Measurements from ENCODE around the gene SYNGR1. TPM values are rescaled to one million over a fixed set of nuclear protein-coding genes. Genes with fewer than 3 reads are reported as not detected.

Gene SYNGR1
- total and polyA plus RNA-seq, 2 of the 8 experiments (the other 6 are each of a cell fraction or from before 2014, with no cell fraction given): 32.5 to 84.7 TPM

GRCh38 chr22:39422721-39423120, 72.9 kb downstream of the SYNGR1 start:
- Histone ChIP-seq H2BK5ac (ENCODE audit: low read depth, low read length) (no peak overlapping the region), H2BK12ac (ENCODE audit: low read depth, low read length) (no peak overlapping the region), H3K4me1 (replicated peaks in 1 of 4; ENCODE audit: control insufficient read depth in 3 of 4, insufficient read depth in 4 of 4, low read length in 3 of 4) (peaks cover 2 to 3% (median 2%) of the 10 kb centered on the region in 4 experiments), H3K23ac (ENCODE audit: insufficient read length) (no peak overlapping the region), H4K5ac (ENCODE audit: insufficient read length, low read depth, low read length) (no peak overlapping the region), H2BK15ac (ENCODE audit: low read length) (no peak overlapping the region), H4K91ac (replicated peaks; ENCODE audit: insufficient read length, low read length) (no peak overlapping the region), H3K56ac (replicated peaks; ENCODE audit: insufficient read length, low read depth, low read length) (no peak overlapping the region), H2AFZ (ENCODE audit: low read length) (no peak overlapping the region), H4K20me1 (replicated peaks in 1 of 2; ENCODE audit: control insufficient read depth in 1 of 2, insufficient read depth in 2 of 2, low read length in 2 of 2) (peaks cover 0 to 2% of the 10 kb centered on the region in 2 experiments), H3K27ac (ENCODE audit: low read depth, low read length) (no peak overlapping the region), H3K36me3 (ENCODE audit: control insufficient read depth in 2 of 4, insufficient read depth in 4 of 4, low read length in 3 of 4) (peaks cover 2 to 30% (median 9%) of the 10 kb centered on the region in 4 experiments; a peak in 6 of 8 replicates), H3K79me1 (ENCODE audit: low read depth, low read length) (no peaks in the 10 kb centered on the region; the same call in 1 of the 2 replicates), H3K79me2 (ENCODE audit: control insufficient read depth in 1 of 2, insufficient read depth in 2 of 2, low read length in 2 of 2) (no peaks in the 10 kb centered on the region), H3K9ac (replicated peaks in 1 of 4; ENCODE audit: extremely low read depth in 1 of 4, low read depth in 3 of 4, low read length in 3 of 4) (no peak overlapping the region), H3K4ac (replicated peaks; ENCODE audit: insufficient read length, low read depth, low read length) (no peak overlapping the region), H3K4me2 (ENCODE audit: insufficient read depth in 1 of 2, low read depth in 2 of 2, low read length in 2 of 2) (no peak overlapping the region), H3K4me3 (ENCODE audit: extremely low read depth in 1 of 4, insufficient read depth in 2 of 4, low read depth in 3 of 4, low read length in 4 of 4) (no peak overlapping the region), H3K18ac (ENCODE audit: extremely low read depth, low read length) (no peak overlapping the region), H2AK5ac (ENCODE audit: low read depth, low read length) (no peak overlapping the region), H3K14ac (ENCODE audit: insufficient read length) (no peak overlapping the region), H2BK120ac (replicated peaks; ENCODE audit: low read depth, low read length) (no peak overlapping the region), H3K27me3 (replicated peaks in 1 of 4; ENCODE audit: control insufficient read depth in 3 of 4, extremely low read depth in 1 of 4, insufficient read depth in 3 of 4, low read length in 3 of 4) (no peaks in the 10 kb centered on the region), H2BK20ac (ENCODE audit: low read length) (no peak overlapping the region), H4K8ac (ENCODE audit: extremely low read depth, insufficient read depth, low read length) (no peak overlapping the region), H3K23me2 (ENCODE audit: low read depth, low read length) (no peaks in the 10 kb centered on the region), H3K9me3 (ENCODE audit: insufficient read depth in 2 of 2, low read depth in 1 of 2, low read length in 1 of 2) (no peaks in the 10 kb centered on the region)
- no peak for DNase-seq (ENCODE audit: low read depth in 1 of 2, low spot score in 2 of 2)
- no peak for FAIRE-seq
- ChIA-PET POLR2A (ENCODE audit: partially characterized antibody) (interaction anchor here (2.0 kb wide), 1 partner anchor 18 kb away, joined by 4 read pairs; no protein-coding TSS in a partner anchor), CTCF (ENCODE audit: partially characterized antibody) (interaction anchor here (0.7 to 1.2 kb wide), 3 partner anchors 24 to 98 kb away, joined by 3 to 4 read pairs (median 3); no protein-coding TSS in a partner anchor)
- no peak for TF ChIP-seq EZH2 (IDR thresholded peaks at IDR 0.05; ENCODE audit: low read depth, low read length, severe bottlenecking)
- TF ChIP-seq JUN (IDR thresholded peaks at IDR 0.05; ENCODE audit: low read depth, low read length): no peak
- TF ChIP-seq RFX5 (IDR thresholded peaks at IDR 0.05; ENCODE audit: borderline replicate concordance, low read depth, low read length): no peak
- TF ChIP-seq SUZ12 (IDR thresholded peaks at IDR 0.05; ENCODE audit: low read length): no peak
- TF ChIP-seq RBBP5 (IDR thresholded peaks at IDR 0.05; ENCODE audit: borderline replicate concordance, low read depth, low read length): no peak
- TF ChIP-seq E2F6 (IDR thresholded peaks at IDR 0.05): no peak
- TF ChIP-seq, protein P1, sequence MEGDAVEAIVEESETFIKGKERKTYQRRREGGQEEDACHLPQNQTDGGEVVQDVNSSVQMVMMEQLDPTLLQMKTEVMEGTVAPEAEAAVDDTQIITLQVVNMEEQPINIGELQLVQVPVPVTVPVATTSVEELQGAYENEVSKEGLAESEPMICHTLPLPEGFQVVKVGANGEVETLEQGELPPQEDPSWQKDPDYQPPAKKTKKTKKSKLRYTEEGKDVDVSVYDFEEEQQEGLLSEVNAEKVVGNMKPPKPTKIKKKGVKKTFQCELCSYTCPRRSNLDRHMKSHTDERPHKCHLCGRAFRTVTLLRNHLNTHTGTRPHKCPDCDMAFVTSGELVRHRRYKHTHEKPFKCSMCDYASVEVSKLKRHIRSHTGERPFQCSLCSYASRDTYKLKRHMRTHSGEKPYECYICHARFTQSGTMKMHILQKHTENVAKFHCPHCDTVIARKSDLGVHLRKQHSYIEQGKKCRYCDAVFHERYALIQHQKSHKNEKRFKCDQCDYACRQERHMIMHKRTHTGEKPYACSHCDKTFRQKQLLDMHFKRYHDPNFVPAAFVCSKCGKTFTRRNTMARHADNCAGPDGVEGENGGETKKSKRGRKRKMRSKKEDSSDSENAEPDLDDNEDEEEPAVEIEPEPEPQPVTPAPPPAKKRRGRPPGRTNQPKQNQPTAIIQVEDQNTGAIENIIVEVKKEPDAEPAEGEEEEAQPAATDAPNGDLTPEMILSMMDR (IDR thresholded peaks at IDR 0.05; ENCODE audit: control extremely low read depth in 1 of 3, insufficient read depth in 1 of 3, low read depth in 1 of 3, low read length in 3 of 3): no peak
- no peak for TF ChIP-seq TAF1 (IDR thresholded peaks at IDR 0.05; ENCODE audit: low read depth, low read length)
- no peak for TF ChIP-seq SP1 (IDR thresholded peaks at IDR 0.05; ENCODE audit: low read depth, low read length)
- 94% methylated on average over 4 of the region's 6 CpGs; no CpG with 5 or more reads in 1 of the 2 experiments for WGBS, 2 experiments (ENCODE audit: extremely low coverage in 1 of 2, insufficient coverage in 1 of 2, insufficient read length in 1 of 2, insufficient replicate concordance in 2 of 2, low coverage in 1 of 2, low lambda C conversion rate in 2 of 2, missing lambda C conversion rate in 1 of 2)
